Measurements from ENCODE around the gene RNMT.
A peak's percentile ranks its signal among the peaks of the same experiment; 100 is the strongest.
"Not testable (repeated sequence)": the region's sequence is repeated elsewhere in the genome, so short reads cannot be mapped to it uniquely, and the experiment has no call there.

Gene RNMT

DNA sequence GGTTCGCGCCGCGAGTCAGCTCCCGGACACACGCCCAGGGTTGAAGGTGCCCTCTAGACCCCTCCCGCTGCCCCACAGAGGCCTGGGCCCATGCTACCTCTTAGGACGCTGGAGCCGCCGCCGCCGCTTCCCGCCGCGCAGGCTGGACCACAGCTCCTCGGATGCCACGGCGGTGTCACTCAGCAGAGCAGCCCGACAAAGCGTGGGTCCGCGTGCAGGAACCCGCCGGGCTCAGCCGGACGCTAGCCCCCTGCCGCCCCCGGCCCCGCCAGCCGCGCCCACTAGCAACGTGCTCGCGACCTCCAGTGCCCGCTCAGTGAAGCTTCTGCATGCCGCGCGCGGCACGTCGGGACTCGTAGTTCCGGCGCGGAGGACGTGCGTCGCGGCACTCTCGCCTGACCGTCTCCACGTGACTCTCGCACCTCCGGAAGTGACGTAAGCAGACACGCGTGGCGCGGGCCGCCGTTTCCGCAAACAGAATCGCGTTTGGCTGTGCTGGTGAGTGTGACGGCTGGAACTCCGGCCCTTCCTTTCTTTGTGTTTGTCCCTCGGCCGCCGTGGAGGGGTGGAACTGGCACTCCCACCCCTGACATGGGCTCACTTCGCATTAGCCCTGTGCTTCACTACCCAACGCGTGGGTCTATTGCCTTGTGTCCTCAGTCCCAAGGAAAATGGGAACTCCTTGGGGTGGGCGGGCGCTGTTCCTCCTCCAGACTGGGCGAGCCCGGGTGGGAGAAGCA, at the start of gene RNMT, which contains the start of gene FAM210A:
RNMT (plus strand) TSS at position 442 of the 740 bp plus-strand sequence. CDS start 4,845 bp downstream, outside the sequence.
FAM210A (minus strand) TSS at position 327 of the 740 bp plus-strand sequence. CDS start 44,481 bp downstream, outside the sequence.
- peak; percentile 98 for DNase-seq

DNA sequence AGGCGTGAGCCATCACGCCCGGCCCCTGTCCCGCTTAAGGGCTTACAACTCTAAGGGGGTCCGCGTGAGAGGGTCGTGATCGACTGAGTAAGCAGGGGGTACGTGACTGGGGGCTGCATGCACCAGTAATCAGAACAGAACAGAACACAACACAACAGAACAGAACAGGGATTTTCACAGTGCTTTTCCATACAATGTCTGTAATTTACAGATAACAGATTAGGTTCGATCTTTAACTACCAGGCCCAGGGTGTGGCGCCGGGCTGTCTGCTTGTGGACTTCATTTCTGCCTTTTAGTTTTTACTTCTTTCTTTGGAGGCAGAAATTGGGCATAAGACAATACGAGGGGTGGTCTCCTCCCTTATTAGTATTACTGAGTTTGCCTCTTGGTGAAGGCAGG, 49.1 kb upstream of the RNMT start:
- DNase-seq = not testable (repeated sequence)

DNA sequence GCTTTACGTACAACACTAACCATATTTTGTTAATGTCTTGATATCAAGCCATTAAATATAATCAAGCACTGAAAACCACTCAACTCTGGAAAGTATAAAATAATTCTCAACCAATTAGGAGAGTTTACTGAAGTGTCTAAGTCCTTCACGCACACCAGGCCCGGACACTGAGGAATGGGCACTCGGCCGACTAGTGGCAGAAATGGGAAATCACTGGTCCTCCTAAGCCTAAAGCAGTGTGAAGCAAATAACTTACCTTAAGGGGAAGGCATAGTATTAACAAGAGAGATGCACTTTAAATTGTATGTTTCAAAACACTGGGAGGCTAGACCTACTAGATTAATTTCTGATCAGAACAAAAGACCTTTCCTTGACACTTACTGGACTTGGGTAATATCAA, 45.9 kb upstream of the RNMT start:
- DNase-seq = peak; percentile 62

DNA sequence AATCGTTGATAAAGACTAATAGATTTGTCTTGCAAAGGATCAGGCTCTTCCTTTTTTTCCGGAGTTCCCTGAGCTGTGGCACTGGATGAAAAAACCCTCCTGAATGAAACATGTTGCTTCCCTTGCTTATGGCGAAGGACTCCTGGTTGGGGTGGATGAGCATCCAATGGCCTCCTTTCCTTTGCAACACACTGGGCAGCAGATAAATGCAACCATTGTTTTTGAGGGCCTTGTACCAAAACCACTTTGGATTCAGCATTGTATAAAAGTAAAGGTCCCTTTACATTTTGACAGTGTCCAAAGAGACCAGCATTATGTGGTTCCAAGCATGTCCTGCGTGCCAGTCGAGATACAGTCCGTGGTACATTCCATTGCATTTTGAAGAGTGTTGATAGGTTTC, 44.8 kb upstream of the RNMT start:
- DNase-seq = no peak

DNA sequence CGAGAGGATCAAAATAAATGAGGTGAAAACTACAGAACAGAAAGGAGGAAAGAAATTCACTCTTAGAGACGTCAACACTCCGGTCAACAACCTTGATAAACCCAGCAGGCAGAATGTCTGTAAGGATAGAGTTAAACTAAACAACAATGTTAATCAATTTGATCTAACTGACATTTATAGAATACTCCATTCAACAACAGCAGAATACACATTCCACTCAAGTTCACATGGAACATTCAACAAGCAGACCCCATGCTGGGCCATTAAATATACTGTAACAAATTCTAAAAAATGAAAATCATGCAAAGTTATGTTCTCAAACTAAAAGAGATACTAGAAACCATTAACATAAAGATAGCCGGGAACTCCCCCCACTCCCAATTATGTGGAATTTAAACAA, 41.9 kb upstream of the RNMT start:
- no peak for DNase-seq

DNA sequence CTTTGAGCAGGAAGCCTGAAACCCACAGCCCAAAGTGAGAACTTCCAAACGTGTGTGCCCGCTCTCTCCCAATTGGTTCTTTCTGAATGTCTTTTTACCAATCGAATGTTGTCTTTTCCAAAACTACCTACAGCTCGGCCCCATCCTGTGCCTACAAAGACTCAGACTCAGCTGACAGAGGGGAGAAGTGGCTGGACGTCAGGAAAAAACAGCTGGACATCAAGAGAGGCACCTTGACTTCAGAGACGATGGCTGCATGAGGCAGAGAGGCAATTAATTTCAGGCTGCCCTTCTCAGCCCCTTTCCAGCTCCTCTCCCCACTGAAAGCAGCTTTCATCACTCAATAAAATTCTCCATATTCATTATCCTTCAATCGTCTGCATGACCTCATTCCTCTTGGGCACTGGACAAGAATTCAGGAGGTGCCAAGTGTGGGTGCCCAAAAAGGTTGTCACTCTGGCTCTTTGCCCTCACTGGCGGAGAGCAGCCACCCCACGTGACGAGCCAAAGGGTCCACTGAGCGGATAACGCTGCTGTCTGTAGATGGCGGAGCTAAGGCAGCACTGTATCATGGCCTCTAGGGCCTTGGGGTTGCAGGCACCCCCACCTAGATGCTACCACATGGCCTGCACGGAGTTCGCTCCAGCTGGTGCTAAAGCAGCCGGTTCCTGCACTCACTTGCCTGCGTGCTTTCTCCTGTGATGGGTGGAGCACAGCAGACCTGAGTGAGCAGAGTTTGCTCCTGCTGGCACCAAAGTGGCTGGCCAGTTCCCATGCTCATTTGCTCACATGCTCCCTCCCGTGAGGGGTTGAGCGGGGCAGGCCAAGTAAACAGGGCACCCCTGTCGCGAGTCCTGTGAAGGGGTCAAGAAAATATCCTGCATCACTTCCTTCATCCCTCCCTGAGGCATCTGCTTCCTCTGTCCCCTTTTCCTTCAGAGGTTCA, 38.0 kb upstream of the RNMT start:
- no peak for DNase-seq

DNA sequence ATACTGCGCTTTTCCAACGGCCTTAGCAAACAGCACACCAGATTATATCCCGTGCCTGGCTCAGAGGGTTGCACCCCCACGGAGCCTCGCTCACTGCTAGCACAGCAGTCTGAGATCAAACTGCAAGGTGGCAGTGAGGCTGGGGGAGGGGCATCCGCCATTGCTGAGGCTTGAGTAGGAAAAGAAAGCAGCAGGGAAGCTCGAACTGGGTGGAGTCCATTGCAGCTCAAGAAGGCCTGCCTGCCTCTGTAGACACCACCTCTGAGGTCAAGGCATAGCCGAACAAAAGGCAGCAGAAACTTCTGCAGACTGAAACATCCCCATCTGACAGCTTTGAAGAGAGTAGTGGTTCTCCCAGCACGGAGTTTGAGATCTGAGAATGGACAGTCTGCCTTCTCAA, 36.4 kb upstream of the RNMT start:
- DNase-seq = not testable (repeated sequence)

DNA sequence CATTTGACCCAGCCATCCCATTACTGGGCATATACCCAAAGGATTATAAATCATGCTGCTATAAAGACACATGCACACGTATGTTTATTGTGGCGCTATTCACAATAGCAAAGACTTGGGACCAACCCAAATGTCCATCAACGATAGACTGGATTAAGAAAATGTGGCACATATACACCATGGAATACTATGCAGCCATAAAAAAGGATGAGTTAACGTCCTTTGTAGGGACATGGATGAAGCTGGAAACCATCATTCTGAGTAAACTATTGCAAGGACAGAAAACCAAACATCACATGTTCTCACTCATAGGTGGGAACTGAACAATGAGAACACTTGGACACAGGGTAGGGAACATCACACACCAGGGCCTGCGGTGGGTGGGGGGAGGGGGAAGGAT, 31.1 kb upstream of the RNMT start:
- not testable (repeated sequence) for DNase-seq

DNA sequence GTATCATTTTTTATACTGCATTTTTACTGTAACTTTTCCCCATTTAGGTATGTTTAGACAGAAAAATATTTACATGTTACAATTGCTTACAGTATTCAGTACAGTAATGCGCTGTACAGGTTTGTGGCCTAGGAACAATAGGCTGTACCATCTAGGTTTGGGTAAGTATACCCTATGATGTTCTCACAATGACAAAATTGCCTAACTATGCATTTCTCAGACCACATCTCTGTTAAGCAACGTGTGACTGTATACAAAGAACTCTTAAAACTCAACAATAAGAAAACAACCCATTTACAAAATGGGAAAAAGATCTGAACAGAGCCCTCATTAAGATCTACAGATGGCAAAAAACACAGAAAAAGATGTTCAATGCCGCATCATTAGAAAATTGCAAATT, 29.5 kb upstream of the RNMT start:
- no peak for DNase-seq

DNA sequence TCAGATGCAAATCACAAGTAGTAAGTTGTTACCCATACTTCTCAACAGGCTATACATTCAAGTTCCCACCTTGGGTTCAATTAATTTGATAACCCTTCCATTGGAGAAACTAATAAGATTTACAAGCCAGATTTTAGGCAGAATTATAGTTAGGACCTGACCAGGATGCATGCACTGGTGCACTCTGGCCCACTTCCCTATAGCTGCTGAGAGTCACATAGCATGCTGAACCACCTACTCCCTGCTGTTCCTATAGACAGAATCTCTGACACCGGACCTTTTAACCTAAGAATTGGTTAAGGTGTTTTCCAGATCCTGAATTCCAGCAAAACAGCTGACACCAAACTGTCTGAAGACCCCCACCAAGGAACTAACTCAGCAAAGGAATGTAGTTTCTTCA, 26.3 kb upstream of the RNMT start:
- no peak for DNase-seq

DNA sequence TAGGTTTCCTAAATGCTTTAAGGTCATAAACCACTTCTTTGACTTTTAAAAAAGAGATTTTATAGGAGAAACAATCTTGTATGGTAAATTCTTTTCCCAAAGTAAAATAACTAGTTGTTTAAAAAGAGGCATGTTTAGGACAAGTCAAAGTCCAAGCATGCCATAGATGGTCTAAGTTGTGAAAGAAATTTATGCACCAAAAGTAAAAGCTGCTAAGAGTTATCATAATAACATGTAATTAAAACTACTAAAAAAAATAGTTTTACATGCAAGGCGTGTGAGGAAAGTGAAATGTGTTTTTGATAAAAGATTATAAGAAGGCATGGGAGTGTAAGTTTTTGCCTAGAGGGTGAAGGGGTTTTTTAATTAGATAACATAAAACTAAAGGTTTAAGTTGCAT, 22.6 kb upstream of the RNMT start:
- DNase-seq = peak; percentile 57

DNA sequence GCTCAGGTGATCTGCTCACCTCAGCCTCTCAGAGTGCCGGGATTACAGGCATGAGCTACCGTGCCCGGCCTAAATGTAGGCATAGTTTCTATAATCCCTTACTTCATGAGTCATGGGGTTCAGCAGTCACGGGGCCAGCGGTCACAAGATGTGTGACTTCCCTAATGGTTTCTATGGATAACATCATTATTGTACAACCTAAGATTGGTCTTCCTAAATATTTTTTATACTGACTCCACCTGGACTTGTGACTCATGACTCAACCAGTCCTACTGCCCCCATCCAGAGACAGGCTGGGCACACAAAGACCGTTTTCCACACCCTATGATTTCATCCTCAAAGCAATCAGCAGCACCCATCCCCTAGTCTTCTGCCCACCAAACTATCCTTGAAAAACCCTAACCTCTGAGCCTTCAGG, 16.1 kb upstream of the RNMT start:
- DNase-seq = no peak

DNA sequence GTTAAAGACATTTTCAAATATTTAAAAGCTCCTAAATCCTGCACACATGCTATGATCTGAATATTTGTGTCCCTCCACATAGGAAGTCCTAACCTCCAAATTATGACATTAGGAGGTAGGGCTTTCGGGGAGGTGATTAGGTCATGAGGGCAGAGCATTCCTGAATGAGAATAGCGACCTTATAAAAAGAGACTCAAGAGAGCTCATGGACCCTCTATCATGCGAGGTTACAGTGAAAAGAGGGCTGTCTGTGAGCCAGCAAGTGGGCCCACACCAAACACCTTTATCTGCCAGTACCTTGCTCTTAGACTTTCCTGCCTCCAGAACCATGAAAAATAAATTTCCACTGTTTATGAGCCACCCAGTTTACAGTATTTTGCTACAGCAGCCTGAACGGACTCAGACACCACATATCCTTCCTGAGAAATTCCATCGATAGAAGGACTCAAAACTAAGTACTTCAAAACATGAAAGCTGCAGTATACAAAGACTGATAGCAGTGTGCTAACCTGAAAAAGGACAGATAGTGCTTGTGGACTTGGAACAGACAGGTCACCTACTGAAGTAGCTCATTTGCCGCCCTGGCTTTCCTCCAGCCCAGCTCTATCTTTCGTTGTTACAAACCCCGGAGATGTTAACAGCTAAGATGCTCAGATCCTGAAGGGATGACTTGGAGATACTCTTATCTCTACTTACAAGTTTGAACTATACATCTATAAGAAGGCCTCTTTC, 13.9 kb upstream of the RNMT start:
- DNase-seq = no peak

DNA sequence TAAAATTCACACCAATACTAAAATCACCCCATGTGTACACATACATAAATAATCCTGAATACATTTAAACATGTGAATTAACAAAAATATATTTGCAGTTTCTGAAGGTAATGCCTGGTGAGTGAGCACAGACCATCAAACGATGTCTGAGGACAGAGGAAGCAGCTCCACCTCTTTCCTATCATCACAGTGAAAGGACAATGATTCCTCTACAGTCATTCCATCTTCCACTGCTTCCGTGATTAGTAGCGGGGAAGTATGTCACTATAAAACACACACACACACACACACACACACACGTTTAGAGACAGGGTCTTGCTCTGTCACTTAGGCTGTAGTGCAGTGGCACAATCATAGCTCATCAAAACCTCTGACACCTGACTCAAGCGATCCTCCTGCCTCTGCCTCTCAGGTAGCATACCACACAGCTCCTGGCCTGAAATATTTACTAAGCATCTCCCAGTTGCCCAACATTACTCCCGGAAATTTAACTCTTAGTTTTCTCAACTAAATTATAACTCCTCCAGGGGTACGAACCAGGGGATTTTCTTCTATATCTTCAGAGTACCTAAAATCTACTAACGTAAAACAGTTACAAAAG, 12.9 kb upstream of the RNMT start:
- no peak for DNase-seq

DNA sequence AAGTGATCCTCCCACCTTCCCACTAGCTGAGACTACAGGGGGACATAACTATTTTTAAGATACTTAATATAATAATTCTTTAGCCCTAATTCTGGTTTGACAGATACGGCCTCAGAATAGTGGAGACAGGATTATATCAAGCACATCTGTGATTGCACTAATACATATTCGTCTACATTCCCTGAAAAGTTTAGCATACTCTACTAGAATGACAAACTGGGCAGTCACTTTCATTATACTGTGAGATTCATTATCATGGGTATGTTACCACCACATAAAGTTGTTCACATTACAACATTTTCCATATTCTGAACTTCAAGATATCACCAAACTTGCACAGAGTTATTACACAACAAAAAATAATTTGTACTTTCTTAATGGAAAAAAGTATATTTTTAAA, 11.1 kb upstream of the RNMT start:
- no peak for DNase-seq

DNA sequence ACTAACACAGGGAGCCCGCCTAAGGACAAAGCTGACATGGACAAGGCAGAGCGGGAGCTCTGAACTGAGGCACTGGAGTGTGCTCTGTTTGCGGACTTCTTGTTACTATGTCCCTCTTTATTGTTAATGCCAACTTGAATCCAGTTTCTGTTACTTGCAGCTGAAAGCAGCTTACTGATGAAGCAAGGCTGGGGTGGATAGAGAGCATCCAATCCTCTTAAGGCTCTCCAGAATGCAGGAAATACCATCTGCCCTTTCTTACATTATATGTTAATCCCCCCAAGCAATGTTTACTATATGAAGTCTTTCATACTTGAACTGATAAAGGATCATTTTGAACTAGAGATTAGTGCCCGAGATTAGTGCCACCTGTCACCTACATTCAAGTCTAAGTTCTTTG, 9.6 kb upstream of the RNMT start:
- no peak for DNase-seq

DNA sequence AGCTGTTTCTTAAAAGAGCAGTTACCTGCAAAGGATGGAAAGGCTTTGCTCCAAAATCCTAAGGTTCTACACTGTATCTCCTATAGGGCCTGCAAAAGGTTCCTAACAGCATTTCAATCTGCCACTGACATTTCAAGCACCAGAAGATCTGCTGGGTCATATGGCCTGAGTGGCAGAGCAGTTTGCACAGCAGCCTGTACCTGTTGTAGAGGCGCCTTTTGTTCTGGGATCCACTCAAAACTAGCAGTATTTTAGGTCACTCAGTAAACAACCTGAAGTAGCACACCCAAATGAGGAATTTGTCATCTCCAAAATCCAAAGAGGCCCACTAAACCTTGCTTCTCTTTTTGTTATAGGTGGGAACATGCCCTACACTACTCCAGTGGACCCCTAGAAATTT, 6.3 kb upstream of the RNMT start:
- DNase-seq = no peak

DNA sequence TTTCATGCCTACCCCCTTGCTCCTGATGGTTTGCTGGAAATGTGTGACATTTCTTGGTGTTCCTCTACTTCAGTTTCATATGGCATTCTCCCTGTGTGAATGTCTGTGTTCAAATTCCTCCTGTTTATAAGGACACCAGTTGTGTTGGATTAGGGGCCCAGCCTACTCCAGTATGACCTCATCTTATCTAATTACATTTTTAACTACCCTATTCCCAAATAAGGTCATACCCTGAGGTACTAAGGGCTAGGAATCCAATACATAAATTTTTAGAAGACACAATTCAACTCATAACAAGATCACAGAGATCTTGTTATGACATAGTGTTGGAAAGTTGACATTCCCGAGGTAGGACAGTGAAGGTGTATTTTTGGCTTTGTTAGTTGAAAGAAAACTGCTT, 5.6 kb upstream of the RNMT start:
- DNase-seq = no peak

DNA sequence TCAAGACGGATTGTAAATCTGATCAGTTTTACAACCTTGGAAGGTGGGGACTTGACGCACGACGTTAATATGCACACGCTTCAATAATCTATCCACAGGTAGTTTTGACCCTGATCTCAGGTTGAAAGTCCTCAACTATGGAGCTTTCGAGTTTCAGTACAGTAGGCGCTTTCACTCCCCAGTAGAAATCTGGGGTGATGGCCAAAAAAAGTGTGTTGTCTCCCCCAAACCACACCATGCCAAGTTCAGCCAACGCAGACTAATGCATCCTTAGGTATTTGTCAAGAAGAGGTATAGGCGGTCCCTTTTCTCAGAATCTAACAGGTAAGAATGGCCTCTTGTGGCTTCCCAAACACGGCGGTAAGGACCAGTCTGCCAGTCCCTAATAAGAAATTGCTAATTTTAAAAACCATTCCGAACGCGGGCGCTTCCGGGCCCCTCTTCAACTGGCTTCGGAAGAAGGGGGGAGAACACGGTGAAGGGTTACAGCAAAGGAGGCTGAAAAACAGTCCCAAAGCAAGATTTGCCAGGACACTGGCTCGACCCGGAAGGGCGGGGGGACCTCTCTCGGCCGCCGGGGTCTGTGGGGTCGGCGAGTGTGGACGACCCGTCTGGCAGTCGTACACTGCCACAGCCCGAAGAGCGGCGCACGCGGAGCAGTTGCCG, 774 bp upstream of the RNMT start:
- DNase-seq = peak; percentile 65

DNA sequence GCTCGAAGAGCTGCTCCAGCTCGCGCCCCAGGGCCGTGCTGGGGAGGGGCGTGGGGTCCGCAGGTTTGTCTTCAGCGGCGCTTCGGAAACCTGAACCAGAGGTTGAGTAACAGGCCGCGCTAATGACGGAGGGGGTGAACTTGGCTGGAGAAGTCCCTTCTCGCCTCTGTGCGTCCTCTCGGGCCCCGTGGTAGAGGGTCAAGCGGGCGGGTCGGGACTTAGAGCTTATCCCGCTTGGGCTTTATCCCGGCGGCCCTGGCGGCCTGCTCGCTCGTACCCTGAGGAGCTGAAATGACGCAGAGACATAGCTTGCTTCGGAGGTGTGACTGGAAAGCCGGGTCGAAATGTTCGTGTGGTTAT, 479 bp downstream of the RNMT start:
- DNase-seq = peak; percentile 78

DNA sequence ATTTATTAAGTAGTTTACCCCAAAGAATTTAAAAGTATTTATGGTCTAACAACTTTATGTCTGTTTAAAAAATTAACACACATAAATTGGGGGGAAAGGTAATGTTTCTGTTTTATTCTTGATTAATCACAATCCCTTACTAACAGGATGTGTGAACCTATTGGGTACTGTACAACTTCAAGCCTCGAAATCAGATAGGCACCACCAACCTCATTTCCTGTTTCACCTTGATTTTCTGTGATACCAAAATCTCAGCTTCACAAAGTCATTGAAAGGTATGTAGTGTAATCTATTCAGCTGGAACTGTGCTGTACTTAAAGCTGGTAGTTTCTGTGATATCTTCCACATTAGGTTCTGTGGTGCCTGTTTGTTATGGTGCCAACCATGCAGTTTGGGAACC, 4.0 kb downstream of the RNMT start:
- DNase-seq = no peak

DNA sequence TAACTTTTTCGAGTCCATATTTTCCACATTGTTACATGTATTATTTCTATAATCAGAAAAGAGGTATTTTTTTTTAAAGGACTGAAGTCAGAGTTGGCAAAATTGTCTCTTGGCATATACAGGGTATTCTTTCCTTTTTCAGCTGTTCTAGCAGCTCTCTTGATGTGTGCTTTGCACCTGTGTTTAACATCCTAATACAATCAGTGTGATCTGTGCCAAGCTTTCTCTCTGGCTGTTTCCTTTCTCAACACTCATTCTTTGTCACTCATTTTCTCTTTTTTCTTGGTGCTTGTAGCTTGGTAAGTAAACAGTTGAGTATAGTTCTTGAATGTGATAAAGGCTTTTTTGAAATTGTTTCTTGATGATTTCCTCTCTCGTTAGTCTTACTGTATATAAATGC, 9.2 kb downstream of the RNMT start:
- DNase-seq = no peak
